NCI-H2081 (cell line): ENCODE data around the gene ALKBH6.
"Not testable (repeated sequence)": the region's sequence is repeated elsewhere in the genome, so short reads cannot be mapped to it uniquely, and the experiment has no call there.

Experiments
- DNase-seq, 2 experiments: peaks; one replicate each; lab custom pipeline; 2025; lab: John Stamatoyannopoulos, UW

Gene ALKBH6

DNA sequence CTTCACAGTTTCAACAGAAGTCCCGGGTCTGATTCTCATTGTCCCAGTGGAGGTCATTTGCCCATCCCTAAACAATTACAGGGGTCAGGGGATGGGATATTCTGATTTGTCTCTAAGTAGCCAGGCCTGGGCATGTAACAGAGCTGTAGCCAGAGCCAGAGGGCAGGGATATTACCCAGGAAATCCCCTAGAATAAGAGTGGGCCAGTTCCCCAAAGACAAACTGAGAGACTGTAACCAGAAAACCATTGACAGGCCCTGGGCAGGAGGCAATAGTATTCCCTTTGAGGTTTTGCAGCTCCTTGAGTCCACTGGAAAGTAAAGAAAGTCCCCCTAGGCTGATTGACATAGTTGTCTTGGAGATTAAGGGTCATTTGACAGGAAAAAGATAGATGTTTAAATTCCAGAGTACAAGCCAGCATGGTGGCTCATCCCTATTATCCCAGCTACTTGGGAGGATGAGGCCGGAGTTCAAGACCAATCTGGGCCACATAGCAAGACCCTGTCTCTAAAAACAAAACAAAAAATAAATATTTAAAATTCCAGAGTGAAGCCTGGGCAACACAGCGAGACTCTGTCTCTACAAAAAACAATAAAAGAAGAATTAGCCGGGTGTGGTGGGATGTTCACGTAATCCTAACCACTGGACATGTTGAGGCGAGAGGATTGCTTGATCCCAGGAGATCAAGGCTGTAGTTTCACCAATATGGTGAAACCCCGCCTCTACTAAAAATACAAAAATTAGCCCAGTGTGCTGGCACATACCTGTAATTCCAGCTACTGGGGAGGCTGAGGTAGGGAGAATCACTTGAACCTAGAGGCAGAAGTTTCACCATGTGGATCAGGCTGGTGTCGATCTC, 20.9 kb downstream of the ALKBH6 start:
- DNase-seq: no peak

DNA sequence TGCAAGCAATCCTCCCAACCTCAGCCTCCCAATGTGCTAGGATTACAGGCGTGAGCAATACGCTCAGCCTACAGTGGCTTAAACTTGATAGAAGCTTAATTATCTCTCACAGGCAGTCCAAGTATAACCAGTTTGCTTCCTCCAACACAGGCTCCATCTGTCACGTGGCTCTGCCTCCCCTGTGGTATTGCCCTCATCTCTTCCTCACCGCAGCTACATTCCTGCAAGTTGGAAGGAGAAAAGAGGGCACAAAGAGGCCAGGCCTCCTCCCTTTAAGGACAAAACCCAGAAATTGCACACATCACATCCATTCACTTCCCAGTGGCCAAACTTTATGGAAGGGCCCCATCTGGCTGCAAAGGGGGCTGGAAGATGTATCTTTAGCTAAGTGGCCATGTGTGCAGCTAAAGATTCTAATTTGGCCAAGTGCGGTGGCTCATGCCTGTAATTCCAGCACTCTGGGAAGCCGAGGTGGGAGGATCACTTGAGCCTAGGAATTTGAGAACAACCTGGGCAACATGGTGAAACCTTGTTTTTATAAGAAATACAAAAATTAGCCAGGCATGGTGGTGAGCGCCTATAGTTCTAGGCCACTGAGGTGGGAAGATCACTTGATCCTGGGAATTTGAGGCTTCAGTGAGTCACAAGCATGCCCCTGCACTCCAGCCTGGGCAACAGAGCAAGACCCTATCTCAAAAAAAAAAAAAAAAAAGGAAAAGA, 22.1 kb downstream of the ALKBH6 start:
- no peak for DNase-seq

DNA sequence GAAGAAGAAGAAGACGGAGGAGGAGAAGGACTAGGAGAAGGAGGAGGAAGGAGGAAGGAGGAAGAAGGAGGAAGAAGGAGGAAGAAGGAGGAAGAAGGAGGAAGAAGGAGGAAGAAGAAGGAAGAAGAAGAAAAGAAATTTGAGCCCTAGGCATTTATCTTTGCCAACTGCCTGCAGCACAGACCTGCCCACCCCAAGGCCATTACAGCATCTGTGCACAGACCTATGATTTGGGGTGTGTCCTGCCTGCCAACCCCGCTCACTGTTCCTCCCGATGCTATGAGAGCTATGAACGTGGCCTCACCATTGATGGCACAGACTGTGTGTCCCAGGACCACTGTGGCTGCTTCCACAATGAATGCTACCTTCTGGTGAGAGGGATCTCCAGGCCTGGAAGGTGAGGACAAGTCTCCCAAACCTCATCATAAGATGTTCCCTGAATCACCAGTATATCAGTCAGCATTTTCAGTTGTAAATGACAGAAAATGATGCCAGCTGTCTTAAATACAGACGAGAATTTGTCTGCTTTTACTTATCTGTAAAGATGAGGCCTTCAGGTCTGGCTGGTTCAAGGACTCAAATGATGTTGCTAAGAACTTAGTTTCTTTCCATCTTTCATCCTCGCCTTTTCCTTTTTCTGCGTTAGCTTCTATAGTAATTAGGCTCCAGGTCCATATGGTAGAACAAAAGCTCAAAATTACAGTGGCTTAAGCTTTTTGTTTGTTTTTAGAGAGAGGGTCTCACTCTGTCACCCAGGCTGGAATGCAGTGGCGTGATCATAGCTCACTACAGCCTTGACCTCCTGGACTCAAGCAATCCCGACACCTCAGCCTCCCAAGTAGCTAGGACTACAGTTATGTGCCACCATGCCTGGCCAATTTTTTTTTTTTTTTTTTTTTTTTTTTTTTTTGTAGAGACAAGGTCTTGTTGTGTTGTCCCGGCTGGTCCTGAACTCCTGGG, 23.0 kb downstream of the ALKBH6 start:
- DNase-seq: no peak

DNA sequence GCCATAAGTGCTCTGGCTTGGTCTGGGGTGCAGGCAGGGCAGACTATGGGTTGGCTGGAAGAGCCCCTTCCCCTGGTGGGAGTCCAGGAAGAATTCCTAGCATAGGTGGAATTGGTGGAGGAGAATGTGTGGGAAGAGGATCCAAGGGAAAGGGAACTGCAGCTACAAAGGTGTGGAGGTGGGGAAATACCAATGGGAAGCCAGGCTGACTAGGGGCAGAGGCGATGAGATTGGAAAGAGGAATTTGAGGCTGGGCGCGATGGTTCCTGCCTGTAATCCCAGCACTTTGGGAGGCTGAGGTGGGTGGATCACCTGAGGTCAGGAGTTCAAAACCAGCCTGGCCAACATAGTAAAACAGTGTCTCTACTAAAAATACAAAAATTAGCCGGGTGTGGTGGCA, 23.9 kb downstream of the ALKBH6 start:
- DNase-seq: no peak

DNA sequence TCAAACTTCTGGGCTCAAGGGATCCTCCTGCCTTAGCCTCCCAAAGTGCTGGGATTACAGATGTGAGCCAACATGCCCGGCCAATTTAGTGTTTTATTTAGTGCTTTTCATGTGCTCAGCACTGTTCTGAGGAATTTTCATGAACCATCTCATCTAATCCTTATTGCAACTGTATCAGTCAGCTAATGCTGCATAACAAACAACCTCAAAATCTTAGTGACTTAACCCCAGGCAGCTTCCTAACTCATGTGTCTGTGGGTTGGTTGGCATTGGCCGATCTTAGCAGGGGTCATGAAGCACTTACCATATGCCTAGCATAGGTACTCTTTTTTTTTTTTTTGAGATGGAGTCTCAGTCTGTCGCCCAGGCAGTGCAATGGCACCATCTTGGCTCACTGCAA, 25.2 kb downstream of the ALKBH6 start:
- no peak for DNase-seq

DNA sequence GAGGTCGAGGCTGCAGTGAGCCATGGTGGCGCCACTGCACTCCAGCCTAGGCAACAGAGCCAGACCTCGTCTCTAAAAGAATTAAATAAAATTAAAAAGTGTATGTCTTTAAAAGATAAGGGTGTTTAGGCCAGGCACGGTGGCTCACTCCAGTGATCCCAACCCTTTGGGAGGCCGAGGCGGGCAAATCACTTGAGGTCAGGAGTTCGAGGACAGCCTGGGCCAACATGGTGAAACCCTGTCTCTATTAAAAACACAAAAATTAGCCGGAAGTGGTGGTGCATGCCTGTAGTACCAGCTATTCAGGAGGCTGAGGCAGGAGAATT, 26.5 kb downstream of the ALKBH6 start:
- no peak for DNase-seq

DNA sequence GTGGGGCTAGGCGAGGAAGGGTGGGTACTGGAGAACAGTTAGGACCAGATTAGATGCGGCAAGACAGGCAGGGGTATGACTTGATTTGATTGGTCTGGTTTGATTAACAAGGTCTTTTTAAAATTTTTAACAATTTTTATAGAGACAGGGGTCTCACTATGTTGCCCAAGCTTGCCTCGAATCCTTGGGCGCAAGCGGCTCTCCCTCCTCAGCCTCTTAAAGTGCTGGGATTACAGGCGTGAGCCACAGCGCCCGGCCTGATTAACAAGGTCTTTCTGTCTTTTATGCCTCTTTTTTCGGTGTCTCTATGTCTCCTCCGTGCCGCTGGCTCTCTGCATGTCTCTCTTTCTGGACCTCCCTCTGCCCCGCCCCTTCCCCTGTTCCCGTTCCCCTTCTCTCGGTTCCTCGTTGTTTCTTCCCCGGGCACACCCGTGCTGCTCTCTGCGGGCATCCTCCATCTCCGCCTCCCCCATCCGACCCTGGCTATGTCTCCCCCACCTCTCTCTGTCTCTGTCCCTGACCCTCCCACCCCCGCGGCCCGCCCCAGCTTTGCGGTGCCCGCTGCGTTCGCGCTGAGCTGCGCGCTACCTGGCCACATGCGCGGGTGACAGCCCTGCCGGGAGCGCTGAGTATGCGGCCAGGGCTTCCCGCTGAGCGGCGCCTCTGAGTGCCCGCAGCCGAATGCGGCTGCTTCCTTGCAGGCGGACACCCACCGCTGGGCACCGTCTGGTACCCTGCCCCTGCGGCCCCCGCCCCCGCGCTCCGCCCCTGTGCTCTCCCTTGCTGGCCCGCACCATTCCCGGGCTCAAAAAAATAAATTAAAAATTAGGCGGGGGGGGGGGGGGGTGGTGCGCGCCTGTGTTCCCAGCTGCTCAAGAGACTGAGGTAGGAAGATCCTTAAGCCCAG, 27.1 kb downstream of the ALKBH6 start:
- DNase-seq: peak; percentile 59

DNA sequence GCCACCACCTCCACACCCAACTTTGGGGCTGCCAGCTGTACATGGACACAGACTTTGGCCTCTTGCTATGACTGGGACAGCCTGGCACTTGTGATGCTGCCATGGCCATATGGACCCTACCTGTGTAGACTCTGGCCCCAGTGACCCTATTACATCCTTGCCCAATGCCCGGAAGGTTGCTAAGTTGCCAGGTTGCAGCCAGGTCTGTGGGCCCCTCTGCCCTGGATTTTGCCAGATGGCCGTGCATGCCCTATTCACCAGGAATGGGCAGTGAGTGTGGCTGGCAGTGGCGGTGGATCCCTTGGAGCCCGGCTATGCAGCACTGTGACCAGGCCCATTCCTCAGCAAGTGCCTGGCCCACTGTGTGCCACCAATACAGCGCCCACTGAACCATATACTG, 27.9 kb downstream of the ALKBH6 start:
- DNase-seq: no peak

DNA sequence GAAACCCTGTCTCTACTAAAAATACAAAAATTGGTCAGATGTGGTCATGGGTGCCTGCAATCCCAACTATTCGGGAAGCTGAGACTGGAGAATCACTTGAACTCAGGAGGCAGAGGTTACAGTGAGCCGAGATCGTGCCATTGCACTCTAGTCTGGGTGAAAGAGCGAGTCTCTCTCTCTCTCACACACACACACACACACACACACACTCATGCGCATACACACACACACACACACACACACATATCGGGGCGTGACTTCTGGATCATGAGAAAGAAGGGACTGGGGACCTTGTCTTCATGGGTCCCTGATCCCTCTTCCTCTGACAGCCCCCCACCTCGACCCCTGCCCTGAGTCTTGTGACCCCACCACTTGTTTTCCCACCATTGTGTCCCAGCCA, 30.8 kb downstream of the ALKBH6 start:
- DNase-seq: no peak

DNA sequence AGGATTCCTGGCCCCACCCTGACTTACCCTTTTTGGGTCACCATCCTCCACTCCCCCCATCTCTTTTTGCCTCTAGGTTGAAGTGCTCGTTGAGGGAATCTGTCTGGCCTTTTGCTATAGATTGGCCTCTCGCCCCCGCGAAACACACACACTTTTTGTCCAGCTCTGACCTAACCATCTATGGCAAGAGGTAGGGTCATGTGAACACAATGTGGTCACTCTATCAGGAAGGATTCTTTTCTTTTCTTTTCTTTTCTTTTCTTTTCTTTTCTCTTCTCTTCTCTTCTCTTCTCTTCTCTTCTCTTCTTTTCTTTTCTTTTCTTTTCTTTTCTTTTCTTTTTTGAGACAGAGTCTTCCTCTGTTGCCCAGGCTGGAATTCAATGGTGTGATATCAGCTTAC, 33.0 kb downstream of the ALKBH6 start:
- not testable (repeated sequence) for DNase-seq

DNA sequence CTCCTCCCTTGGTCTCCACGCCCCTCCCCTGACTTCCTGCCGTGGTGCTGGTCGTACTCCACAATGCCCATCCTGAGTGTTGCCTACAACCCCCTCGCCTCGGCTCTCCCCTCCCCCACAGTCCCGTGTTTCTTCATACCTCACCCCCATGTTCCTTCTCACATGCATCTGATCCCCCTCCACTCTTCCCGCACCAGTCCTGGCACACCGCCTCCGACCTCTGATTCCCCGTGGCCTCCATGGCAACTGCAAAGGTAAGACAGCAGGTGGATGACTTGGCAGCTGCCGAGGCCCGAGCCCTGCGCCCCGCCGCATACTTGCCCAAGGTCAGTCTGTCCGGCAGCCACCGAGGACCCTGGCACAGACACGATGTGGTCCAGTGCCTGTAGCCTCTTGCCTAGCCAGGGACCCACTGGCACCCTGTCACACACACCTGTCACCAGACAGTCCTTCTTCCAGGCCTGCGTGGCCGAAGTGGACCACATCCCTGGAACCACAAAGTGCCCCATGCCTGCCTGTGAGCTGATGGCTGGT, 35.1 kb downstream of the ALKBH6 start:
- DNase-seq: no peak

DNA sequence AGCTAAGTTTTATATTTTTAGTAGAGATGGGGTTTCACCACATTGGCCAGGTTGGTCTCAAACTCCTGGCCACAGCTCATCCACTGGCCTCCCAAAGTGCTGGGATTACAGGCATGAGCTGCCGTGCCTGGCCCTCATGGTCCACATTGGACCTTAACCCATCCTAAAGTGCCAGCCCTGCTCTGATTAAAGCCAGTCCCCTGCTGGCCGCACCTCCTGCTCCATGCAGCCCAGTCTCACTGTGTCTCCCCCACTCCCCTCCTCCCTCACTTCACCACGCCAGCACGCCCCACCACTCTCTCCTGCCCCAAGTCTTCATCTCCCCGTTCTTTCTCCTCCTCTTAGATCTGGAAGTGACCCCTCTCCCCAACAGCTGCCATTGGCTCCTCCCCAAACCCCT, 35.7 kb downstream of the ALKBH6 start:
- DNase-seq: no peak

DNA sequence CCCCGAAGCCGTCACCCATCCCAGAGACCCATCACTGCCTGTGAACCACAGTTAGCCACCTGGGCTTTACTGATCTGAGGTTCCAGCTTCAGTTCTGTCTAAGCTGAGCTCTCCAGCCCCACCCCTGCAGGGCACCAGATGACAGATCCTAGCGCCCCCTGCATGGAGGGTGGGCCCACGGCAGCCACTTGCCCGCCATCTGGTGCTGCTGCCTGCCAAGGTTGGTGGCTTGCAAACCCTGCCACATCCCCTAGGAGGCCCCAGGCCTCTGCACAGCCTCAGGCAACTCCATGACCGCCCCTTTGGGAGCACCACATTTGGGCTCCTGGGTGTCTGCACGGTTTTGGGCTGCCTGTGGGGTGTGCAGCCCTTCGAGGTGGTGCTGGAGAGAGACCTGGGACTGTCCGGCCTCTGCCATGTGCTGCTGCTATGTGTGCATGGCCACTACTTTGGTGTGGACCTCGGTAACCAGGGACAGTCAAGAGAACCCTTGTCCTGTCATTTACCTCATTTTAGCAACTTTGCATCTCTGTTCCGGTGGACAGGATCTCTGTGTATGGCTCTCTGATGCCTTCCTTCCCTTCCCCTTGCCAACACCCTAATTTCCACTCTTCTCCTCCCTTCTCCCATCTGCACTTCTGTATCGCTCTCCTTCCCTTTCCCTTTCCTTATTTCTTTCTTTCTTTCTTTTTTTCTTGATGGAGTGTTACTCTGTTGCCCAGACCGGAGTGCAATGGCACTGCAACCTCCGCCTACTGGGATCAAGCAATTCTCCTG, 36.4 kb downstream of the ALKBH6 start:
- peak in 1 of 2 experiments; percentile 17 for DNase-seq

DNA sequence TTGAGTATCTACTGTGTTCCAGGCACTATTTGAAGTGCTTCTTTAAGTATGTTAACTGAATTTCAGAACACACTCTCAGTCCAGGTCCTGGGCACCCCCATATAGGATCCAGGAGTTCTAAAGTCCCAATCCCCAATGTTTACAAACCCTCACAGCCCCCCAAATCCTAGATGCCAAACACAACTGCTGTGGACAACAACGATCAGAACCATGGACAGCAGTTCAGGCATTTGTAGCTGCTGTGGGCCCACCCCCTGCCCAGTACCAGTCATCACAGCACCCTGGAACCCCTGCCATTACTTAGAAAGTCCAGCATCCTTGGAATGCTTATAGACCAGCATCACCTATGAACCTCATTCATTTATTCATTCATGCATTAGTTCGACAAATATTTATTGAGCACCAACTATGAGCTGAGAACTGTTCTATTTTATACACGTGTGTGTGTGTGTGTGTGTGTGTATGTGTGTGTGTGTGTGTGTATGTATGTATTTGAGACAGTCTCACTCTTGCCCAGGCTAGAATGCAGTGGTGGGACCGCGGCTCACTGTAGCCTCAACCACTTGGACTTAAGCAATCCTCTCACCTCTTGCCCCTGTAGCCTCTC, 38.3 kb downstream of the ALKBH6 start:
- no peak for DNase-seq

DNA sequence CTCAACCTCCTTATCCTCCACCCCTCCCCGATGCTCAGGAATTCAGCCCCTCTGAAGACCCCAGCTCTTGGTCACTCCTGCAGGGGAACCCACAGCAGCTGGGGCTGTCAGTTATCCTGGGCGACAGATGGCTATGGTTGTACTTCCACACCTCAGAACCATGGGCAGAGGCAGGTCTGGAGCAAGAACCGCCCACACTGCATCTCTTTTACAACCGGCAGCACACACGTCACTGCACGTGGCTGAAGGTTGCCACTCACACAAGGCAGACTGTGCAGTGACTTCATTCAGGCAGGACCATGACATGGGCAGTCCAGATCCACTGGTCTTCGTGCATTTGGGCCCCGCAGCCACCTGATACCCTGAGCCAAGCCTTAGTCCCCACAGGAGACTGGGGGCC, 40.5 kb downstream of the ALKBH6 start:
- DNase-seq: no peak

DNA sequence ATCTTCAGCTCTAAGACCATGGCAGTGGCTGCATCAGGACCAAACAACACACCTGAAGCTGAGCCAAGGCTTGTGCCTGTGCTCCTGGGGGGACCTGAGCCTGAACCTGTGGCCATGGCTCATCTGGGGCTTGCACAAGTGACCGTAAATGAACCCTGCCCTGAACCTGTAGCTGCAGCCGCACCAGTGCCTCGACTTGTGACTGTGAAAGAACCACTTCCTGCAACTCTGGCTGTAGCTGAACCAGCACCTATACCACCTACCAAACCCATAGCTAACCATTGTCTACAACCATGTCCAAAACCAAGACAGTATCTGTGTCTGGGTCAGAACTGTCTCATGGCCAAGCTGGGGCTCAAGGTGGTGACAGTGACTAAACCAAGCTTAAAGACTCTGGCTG, 47.2 kb downstream of the ALKBH6 start:
- DNase-seq: no peak

DNA sequence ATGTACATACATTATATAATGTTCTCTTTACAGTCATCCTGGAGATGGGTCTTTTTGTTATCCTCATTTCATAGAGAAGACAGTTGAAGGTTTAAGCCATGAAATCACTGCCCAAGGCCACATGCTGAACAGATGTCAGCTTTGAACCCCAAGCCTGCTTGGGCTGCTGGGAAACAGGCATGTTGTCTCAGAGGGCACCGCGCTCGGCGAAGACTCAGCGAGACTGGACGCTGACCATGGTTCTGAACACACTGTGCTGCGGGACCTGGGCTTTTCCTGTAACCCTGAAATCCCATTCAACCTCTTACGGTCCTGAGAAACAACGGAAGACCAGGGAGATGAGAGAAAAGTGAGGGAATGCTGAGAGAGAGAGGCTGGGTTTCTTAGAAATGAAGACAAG, 50.5 kb downstream of the ALKBH6 start:
- DNase-seq: no peak

DNA sequence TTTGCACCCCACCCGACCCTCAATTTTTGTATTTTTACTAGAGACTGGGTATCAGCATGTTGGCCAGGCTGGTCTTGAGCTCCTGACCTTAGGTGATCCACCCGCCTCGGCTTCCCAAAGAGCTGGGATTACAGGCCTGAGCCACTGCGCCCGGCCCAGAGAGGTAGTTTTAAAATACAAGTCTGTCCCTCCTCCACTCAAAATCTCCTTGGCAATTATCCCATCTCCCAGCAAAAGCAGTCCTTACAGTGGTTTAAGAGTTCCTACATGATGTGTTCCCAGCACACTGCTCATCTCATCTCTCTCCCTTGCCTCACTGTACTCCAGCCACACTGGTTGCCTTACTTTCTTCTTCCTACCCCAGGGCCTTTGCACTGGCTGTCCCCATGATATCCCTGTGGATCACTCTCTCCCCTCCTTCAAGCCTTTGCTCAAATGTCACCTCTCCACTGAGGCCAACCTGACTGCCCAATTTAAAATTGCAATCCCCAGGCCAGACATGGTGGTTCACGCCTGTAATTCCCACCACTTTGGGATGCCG, 53.5 kb downstream of the ALKBH6 start:
- DNase-seq: no peak

DNA sequence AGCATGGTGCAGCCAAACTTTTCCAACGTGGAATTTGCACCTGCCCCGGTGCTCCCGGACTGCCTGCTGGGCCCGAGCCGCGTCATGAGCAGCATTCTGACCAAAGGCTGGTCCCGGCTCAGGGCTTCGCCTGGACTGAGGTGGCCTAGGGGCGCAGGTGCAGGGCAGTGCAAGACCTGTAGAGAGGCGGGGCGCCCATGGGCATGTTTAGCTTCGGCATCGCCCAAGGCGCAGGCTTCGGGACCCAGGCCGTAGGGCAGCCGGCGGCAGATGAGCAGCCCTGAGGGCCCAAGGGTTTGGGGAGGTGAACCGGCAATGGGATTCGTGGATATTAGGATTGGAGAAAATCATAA, 54.1 kb downstream of the ALKBH6 start:
- DNase-seq: no peak
